Lower leg skin (tissue), 4 donors: Measurements from ENCODE around the gene TMCC2. TPM values are rescaled to one million over a fixed set of nuclear protein-coding genes. Genes with fewer than 3 reads are reported as not detected.

Experiments used
- DNase-seq, 2 donors: peaks; one replicate each; pipeline ENCODE4 v3.0.0-alpha.2; 2019; ENCODE audit warnings: low spot score in 2 of 2
- H3K4me3 ChIP-seq: fragments of 200-600 bp; sonication (generic); 2 replicates; pipeline ENCODE4 v1.5.1; 2017; ENCODE audit warnings: mild to moderate bottlenecking, low read depth; ENCODE audit not compliant: poor library complexity, severe bottlenecking
- CTCF ChIP-seq, 3 donors: fragments of 450-650 bp; IDR thresholded peaks; one replicate each; pipeline ENCODE4 v1.5.1; 2016; ENCODE audit warnings: antibody characterized with exemption in 3 of 3, mild to moderate bottlenecking in 3 of 3, moderate library complexity in 2 of 3
- POLR2A ChIP-seq, 2 donors: fragments of 450-650 bp; IDR thresholded peaks; one replicate each; pipeline ENCODE4 v1.6.1; 2016 to 2017; ENCODE audit warnings: antibody characterized with exemption in 2 of 2, mild to moderate bottlenecking in 1 of 2, moderate library complexity in 1 of 2
- WGBS, 2 donors: methylation state at CpG; one replicate each; pipeline ENCODE4 v1.1.5; 2018; 5-methylcytosine and 5-hydroxymethylcytosine counted together
- intact Hi-C: fragments of 100-400 bp; cut with DNase I; formaldehyde crosslinking; loops from one replicate; pipeline ENCODE4 v1.15.0; 2023; ENCODE audit warnings: low total_unique reads
- total RNA-seq, 4 donors: library from RNA; depleted of rRNA; stranded (reverse); fragments of >200 nt; gene quantifications; one replicate each; pipeline ENCODE4 v1.1.0, GENCODE V29; 2016

Gene TMCC2
- total RNA-seq, 4 donors from 2014 or later, result 2.2 to 4.2 (median 3.5) TPM

- DNase-seq, result no peak
- intact Hi-C loops, result no loop called here
- WGBS, 2 donors, result 67 to 77% methylated on average over 8 of the region's 8 CpGs
- TF ChIP-seq CTCF (IDR thresholded peaks at IDR 0.05) (no peak), POLR2A (IDR thresholded peaks at IDR 0.05) (no peak)
- no peak overlapping the region for H3K4me3 ChIP-seq
Observed at GRCh38 chr1:205260948-205261732, 33.4 kb downstream of the TMCC2 start.

GRCh38 chr1:205261946-205262691, 34.4 kb downstream of the TMCC2 start:
- intact Hi-C loops, result no loop called here

GRCh38 chr1:205262731-205263171, 35.0 kb downstream of the TMCC2 start:
- intact Hi-C loops, result no loop called here
- no peak for DNase-seq
- no peak overlapping the region for H3K4me3 ChIP-seq
- TF ChIP-seq CTCF (IDR thresholded peaks at IDR 0.05), result no peak
- 66 to 67% methylated on average over 8 of the region's 8 CpGs for WGBS, 2 donors

More at GRCh38 chr1:205261946-205262691, 34.4 kb downstream of the TMCC2 start:
- WGBS, 2 donors, result 75% methylated on average over 5 of the region's 5 CpGs
- TF ChIP-seq CTCF (IDR thresholded peaks at IDR 0.05), result no peak
- no peak for TF ChIP-seq POLR2A (IDR thresholded peaks at IDR 0.05)
- no peak overlapping the region for H3K4me3 ChIP-seq
- no peak for DNase-seq

- DNase-seq, result no peak
- H3K4me3 ChIP-seq, result no peak overlapping the region
- intact Hi-C loops, result no loop called here
- 71 to 77% methylated on average over 2 of the region's 2 CpGs for WGBS, 2 donors
- no peak for TF ChIP-seq POLR2A (IDR thresholded peaks at IDR 0.05)
Observed at GRCh38 chr1:205263580-205264190, 35.9 kb downstream of the TMCC2 start.

GRCh38 chr1:205266611-205267305, 39.0 kb downstream of the TMCC2 start:
- WGBS, 2 donors, result 47 to 54% methylated on average over 10 of the region's 10 CpGs
- DNase-seq, result no peak
- TF ChIP-seq CTCF (IDR thresholded peaks at IDR 0.05) (no peak), POLR2A (IDR thresholded peaks at IDR 0.05) (no peak)
- intact Hi-C loops, result no loop called here
- no peak overlapping the region for H3K4me3 ChIP-seq
